B cell (primary cell): ENCODE measurements around the gene NIPAL3. TPM values are rescaled to one million over a fixed set of nuclear protein-coding genes. Genes with fewer than 3 reads are reported as not detected.

ENCODE experiments used
- ATAC-seq: fragments of 200-7000 bp; cut with Tn5 transposase; one replicate; pipeline ENCODE4 v1.10.0; 2021; ENCODE audit warnings: low read depth, mild to moderate bottlenecking, moderate number of reproducible peaks, moderate library complexity
- CTCF ChIA-PET: fragments of 350-600 bp; sonication (Branson Sonifier 250); formaldehyde crosslinking; loops from one replicate; lab custom pipeline; 2021; ENCODE audit warnings: antibody characterized with exemption, inconsistent platforms; lab: Charles Lee
- POLR2A ChIA-PET: fragments of 350-600 bp; sonication (Branson Sonifier 250); formaldehyde crosslinking; loops from one replicate; lab custom pipeline; 2021; ENCODE audit warnings: antibody characterized with exemption; lab: Charles Lee
- DNase-seq: peaks from one replicate; pipeline ENCODE4 v3.0.0; 2013
- H2AFZ ChIP-seq: 2 replicates; pipeline ENCODE4 v1.6.1; 2012; ENCODE audit warnings: mild to moderate bottlenecking, low read depth, low read length; ENCODE audit not compliant: insufficient read depth, poor library complexity, severe bottlenecking
- H3K27ac ChIP-seq, 2 donors: 1 replicate in 1 of 2; 2 replicates in 1 of 2; pipeline ENCODE4 v1.5.1; 2012 to 2013; ENCODE audit warnings: low read length in 2 of 2, mild to moderate bottlenecking in 2 of 2, moderate library complexity in 1 of 2
- H3K27me3 ChIP-seq, 4 experiments: fragments of 200-600 bp in 1 of 4; sonication (generic) in 1 of 4; replicated peaks in 1 of 4; 1 replicate in 2 of 4; 2 replicates in 2 of 4; pipeline versions ENCODE4 v1.6.1 to v1.7.0; 2013 to 2016; ENCODE audit warnings: low read length in 3 of 4, mild to moderate bottlenecking in 2 of 4, mixed read lengths in 1 of 4, moderate library complexity in 1 of 4; ENCODE audit not compliant: insufficient read depth in 4 of 4, control insufficient read depth in 3 of 4; ENCODE audit errors: control extremely low read depth in 1 of 4
- H3K36me3 ChIP-seq, 2 experiments: replicated peaks in 1 of 2; 1 replicate in 1 of 2; 2 replicates in 1 of 2; pipeline versions ENCODE4 v1.6.1 to v1.7.1; 2013; ENCODE audit warnings: low read length in 1 of 2; ENCODE audit not compliant: insufficient read depth in 2 of 2, control insufficient read depth in 1 of 2; ENCODE audit errors: control extremely low read depth in 1 of 2, extremely low read depth in 1 of 2
- H3K4me1 ChIP-seq, 2 donors: fragments of 200-600 bp in 1 of 2; sonication (generic) in 1 of 2; 1 replicate in 1 of 2; 2 replicates in 1 of 2; pipeline versions ENCODE4 v1.5.1 to v1.6.1; 2013 to 2017; ENCODE audit warnings: low read length in 2 of 2; ENCODE audit not compliant: control insufficient read depth in 2 of 2, insufficient read depth in 2 of 2
- H3K4me2 ChIP-seq: replicated peaks from 2 replicates; pipeline ENCODE3; 2012; ENCODE audit warnings: mild to moderate bottlenecking, low read depth, low read length; ENCODE audit not compliant: poor library complexity, severe bottlenecking
- H3K4me3 ChIP-seq, 5 experiments: fragments of 200-600 bp in 1 of 5; sonication (generic) in 1 of 5; 1 replicate in 3 of 5; 2 replicates in 2 of 5; pipeline versions ENCODE4 v1.5.1 to v1.7.0; 2011 to 2016; ENCODE audit warnings: low read length in 4 of 5, mild to moderate bottlenecking in 4 of 5, low read depth in 2 of 5, control low read depth in 1 of 5, moderate library complexity in 1 of 5; ENCODE audit not compliant: insufficient read depth in 1 of 5; ENCODE audit errors: control extremely low read depth in 1 of 5, extremely low read depth in 1 of 5
- H3K79me2 ChIP-seq: fragments of 200-600 bp; sonication (generic); one replicate; pipeline ENCODE4 v1.6.0; 2016; ENCODE audit warnings: low read length; ENCODE audit not compliant: control insufficient read depth, insufficient read depth
- H3K9ac ChIP-seq: fragments of 200-600 bp; sonication (generic); 2 replicates; pipeline ENCODE4 v1.6.1; 2017; ENCODE audit warnings: mild to moderate bottlenecking, low read length, moderate library complexity
- H3K9me3 ChIP-seq, 3 donors: one replicate each; pipeline versions ENCODE4 v1.6.1 to v1.7.1; 2013; ENCODE audit warnings: low read length in 2 of 3; ENCODE audit not compliant: control insufficient read depth in 2 of 3, insufficient read depth in 1 of 3; ENCODE audit errors: control extremely low read depth in 1 of 3
- H4K20me1 ChIP-seq: 2 replicates; pipeline ENCODE4 v1.6.0; 2012; ENCODE audit warnings: mild to moderate bottlenecking, low read length; ENCODE audit not compliant: insufficient read depth, control insufficient read depth, poor library complexity, severe bottlenecking
- H3K27ac Mint-ChIP-seq: one replicate; pipeline ENCODE4 v1.8.0; 2021; ENCODE audit warnings: mixed read lengths
- H3K27me3 Mint-ChIP-seq: one replicate; pipeline ENCODE4 v1.8.0; 2021; ENCODE audit warnings: mixed read lengths
- H3K4me1 Mint-ChIP-seq: one replicate; pipeline ENCODE4 v1.8.0; 2021; ENCODE audit warnings: mixed read lengths
- H3K4me3 Mint-ChIP-seq: one replicate; pipeline ENCODE4 v1.8.0; 2021; ENCODE audit warnings: mixed read lengths
- H3K9me3 Mint-ChIP-seq: one replicate; pipeline ENCODE4 v1.8.0; 2022; ENCODE audit warnings: mixed read lengths; ENCODE audit not compliant: insufficient read depth
- CTCF ChIP-seq: fragments of 200-600 bp; IDR thresholded peaks from one replicate; pipeline ENCODE4 v1.8.0; 2022; ENCODE audit warnings: antibody characterized with exemption, mild to moderate bottlenecking
- EZH2 ChIP-seq: IDR thresholded peaks from 2 replicates; pipeline ENCODE4 v1.6.1; 2012; ENCODE audit warnings: borderline replicate concordance, low read depth, mild to moderate bottlenecking, moderate library complexity, low read length; ENCODE audit not compliant: insufficient read depth, poor library complexity, severe bottlenecking
- WGBS: methylation state at CpG from one replicate; pipeline ENCODE4 v1.1.5; 2013; ENCODE audit warnings: missing lambda C conversion rate; ENCODE audit not compliant: insufficient coverage; 5-methylcytosine and 5-hydroxymethylcytosine counted together
- intact Hi-C: fragments of 100-400 bp; cut with micrococcal nuclease; formaldehyde crosslinking; loops from one replicate; pipeline ENCODE4 v1.10.0; 2022
- polyA plus RNA-seq: library from polyadenylated mRNA; depleted of rRNA; stranded (reverse); fragments of >200 nt; gene quantifications from 2 replicates; pipeline ENCODE4 v1.2.3, GENCODE V29; 2012
- total RNA-seq, 2 donors: library from RNA; stranded (reverse); fragments of 120-200 nt in 1 of 2; gene quantifications; 1 replicate in 1 of 2; 2 replicates in 1 of 2; pipeline versions ENCODE4 v1.2.3 to v1.2.4, GENCODE V29; 2013 to 2022

Gene NIPAL3
- total and polyA plus RNA-seq, 2 donors (not counting 1 experiment from before 2014, with no cell fraction given), result 23.8 to 31.6 TPM

GRCh38 chr1:24413350-24414163 is 2.0 kb upstream of the NIPAL3 start, which contains the start of gene STPG1:
Gene STPG1 (minus strand): TSS chr1:24413782. CDS start chr1:24401388, 12,394 bp downstream.
- DNase-seq, result peak; percentile 94
- Histone ChIP-seq H3K9me3 (no peaks in the 10 kb centered on the region), H3K27me3 (no peaks in the 10 kb centered on the region), H3K79me2 (peaks cover 45% of the 10 kb centered on the region), H4K20me1 (peaks cover 18% of the 10 kb centered on the region), H3K27ac (peak within 1 kb of the TSS; percentile 68 to 87), H3K4me2 (peak within 1 kb of the TSS; percentile 90), H3K36me3 (no peaks in the 10 kb centered on the region), H3K4me1 (peaks cover 26 to 36% of the 10 kb centered on the region in 2 donors), H2AFZ (peak within 1 kb of the TSS; percentile 100), H3K9ac (peak within 1 kb of the TSS; percentile 94), H3K4me3 (peak within 1 kb of the TSS; percentile 65 to 94 (median 88))
- H3K4me1 Mint-ChIP-seq, result peaks cover 42% of the 10 kb centered on the region
- intact Hi-C loops, result loop anchor here (2.0 to 10.0 kb wide), 4 partner anchors 113 to 719 kb away; partner anchors contain the start of genes RPL11 and RUNX3
- ChIA-PET CTCF (interaction anchor here (0.8 to 9.4 kb wide), 12 partner anchors 10 to 342 kb away, joined by 3 to 133 read pairs (median 3); partner anchors contain the start of gene RCAN3), POLR2A (interaction anchor here (0.6 to 0.9 kb wide), 4 partner anchors 22 to 1097 kb away, joined by 3 read pairs; no protein-coding TSS in a partner anchor)
- WGBS, result 7% methylated on average over 47 of the region's 48 CpGs
- H3K27me3 Mint-ChIP-seq, result no peaks in the 10 kb centered on the region
- peak; percentile 52 for ATAC-seq
- peak within 1 kb of the TSS; percentile 74 for H3K27ac Mint-ChIP-seq
- TF ChIP-seq EZH2 (no peak), CTCF (no peak)
- H3K9me3 Mint-ChIP-seq, result no peaks in the 10 kb centered on the region
- peak within 1 kb of the TSS; percentile 88 for H3K4me3 Mint-ChIP-seq
